ENCODE measurements around the gene CPNE5.
"Not testable (repeated sequence)": the region's sequence is repeated elsewhere in the genome, so short reads cannot be mapped to it uniquely, and the experiment has no call there.

The CPNE5 gene

DNA sequence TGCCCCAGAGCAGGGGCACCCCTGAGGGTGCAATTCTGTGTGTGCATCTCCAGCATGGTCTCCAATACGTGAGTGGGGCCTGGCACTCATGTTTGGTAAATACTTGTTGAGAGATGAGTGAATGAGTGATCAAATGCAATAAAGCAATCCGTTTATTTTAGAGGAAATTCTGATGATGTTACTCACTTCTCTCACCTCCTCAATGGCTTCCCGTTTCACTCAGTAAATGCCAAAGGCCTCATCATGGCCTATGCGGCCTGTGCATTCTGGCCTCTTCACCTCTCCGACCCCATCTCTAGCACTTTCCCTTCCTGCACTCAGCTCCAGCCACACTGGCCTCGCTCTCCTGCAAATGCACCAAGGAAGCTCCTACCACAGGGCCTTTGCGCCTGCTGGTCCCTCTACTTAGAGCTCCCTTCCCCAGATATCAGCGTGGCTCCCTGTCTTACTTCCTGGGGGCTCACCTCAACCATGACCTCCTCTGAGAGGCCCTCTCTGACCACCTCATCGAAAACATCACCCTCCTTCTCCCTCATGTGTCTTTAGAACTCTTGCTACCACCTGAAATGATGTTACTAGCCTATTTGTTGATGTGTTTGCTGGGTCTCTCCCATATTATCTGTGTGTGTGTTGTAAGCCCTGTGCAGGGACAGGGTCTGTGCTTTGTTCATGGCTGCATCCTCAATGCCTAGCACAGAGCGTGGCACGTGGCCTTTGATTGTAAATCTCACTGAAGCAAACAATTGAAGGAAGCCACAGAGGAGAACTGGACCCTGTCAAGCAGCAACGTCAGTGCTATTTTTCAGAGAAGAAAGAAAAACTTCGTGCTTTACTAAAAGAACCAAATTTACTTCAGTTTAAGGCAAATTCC is 99.1 kb downstream of the CPNE5 start:
- no peak for DNase-seq

DNA sequence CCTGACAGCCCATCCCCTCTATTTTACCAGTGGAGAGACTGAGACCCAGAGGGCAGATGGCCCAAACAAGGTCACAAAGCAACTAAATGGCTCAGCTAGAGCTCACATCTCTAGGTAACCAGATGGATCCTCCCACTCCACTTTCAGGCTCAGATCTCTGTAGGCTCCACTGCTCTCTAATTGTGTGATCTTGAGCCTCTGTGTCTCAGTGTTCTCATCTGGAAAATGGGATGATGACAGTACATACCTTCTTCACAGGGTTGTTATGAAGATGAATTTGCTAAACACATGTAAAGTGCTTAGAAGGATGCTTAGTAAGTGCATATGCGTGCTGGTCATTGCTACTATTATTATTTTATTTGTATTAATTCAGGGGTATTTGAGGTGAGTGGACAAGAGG is 101.1 kb downstream of the CPNE5 start:
- DNase-seq: no peak

DNA sequence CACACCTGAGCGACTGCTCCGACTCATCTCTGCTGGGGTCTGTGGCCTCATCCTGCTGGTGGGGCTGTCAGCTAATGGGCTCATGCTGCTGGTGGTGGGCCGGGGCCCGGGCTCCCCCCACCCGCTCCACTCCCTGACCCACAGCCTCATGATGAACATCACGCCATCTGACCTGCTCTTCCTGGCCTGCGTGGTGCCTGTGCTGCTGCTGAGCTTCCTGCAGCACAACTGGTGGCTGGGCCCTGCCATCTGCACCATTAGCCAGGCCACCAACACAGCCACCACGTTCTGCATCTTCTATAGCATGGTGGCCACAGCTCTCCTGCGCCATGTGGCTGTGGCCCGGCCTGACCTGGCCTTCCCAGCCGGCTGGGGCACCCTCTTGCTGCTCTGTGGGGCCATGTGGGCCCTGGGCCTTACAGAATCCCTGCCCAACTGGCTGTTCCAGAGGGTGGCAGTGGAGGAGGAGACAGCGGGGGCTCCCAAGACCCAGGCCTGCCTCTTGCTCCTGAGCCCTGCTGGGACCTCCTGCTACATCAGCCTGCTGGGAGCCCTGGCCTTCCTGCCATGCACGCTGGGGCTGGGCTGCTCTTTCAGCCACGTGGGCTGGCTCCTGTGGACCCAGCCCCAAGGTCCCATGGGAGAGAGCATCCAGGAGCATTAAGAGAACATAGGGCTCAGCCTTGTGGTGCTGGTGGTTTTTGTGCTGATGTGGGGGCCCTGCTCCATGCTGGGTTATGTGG is 102.0 kb downstream of the CPNE5 start:
- DNase-seq: no peak

DNA sequence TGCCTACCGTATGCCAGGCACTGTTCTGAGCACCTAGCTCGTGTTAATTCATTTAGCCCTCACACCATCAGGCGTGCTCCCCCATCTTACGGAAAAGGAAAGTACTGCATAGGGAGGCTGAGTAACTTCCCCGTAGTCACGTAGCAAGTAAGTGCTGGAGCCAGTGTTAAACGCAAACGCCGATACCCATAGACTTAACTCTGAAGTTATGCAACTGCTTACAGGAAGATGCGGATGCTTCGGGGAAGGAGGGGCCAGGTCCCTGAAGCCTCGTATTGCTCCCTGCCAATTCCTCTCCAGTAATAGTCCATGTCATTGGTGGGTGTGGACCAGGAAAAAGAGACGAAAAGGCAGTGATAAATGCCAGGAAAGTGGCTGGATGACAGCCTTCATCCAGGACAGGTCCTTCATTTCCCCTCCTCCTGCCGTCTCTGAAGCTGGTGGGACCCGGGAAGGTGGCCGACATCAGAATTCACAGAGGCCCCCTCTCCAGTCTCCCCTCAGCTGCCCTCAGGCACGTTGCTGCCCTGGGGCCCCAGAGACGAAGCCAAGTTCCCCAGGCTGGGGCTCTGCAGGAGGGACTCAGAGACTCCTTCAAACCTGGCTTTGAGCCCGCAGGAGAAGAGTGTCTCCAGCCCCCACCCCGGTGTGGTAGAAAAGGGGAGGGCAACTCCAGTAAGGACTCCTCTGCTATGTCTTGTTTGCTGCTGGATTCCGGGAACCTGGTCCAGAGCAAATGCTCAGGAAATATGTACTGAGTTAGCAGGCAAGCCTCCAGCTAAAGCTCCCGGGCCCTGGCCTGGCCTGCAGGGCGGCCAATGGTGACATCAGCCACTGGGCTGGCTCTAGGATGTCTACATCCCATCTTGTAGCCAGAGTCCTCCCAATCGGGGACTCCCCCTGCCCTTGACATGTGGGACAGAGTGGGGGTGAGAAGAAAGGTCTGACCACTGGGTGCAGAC is 103.9 kb downstream of the CPNE5 start:
- no peak for DNase-seq

DNA sequence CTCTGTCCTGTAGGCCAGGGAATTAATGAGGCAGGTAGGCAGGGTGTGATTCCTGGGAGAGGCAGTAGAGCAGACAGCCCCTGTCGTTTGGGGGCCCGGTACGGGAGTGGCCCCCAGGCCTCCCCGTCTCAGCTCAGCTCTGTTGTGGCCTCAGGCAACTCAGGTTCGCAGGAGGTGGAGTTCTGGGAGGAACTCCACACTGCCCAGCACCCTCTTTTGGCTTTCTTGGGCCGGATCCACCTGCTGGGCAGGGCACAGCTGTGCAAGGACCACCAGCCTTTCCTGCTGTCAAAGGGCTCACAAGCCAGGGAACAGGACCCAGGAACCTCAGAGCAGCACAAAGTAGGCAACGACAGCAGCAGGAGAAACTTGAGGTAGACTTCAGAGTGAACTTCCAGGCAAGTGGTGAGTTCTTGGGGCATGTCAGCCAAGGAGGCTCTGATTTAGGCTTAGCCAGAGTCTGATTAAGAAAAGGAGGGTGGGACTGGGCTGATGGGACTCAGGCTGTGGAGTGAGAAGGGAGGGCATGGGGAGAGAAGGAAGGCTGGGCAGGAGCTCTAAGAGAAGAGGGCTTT is 104.7 kb downstream of the CPNE5 start:
- no peak for DNase-seq

DNA sequence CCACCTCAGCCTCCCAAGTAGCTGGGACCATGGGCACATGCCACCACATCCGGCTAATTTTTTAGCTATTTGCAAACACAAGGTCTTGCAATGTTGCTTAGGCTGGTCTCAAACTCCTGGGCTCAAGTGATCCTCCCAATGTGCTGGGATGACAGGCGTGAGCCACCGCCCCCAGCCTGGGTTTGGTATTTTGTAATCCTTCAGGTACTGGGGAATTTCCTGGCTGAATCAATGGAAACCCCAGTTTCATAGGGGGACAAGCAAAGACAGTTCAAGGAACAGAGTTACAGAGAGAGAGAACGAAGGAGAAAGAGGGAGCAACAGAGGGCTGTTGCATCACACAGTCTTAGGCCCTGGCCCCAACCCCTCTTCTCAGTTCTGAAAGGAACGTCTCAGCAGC is 105.9 kb downstream of the CPNE5 start:
- no peak for DNase-seq

DNA sequence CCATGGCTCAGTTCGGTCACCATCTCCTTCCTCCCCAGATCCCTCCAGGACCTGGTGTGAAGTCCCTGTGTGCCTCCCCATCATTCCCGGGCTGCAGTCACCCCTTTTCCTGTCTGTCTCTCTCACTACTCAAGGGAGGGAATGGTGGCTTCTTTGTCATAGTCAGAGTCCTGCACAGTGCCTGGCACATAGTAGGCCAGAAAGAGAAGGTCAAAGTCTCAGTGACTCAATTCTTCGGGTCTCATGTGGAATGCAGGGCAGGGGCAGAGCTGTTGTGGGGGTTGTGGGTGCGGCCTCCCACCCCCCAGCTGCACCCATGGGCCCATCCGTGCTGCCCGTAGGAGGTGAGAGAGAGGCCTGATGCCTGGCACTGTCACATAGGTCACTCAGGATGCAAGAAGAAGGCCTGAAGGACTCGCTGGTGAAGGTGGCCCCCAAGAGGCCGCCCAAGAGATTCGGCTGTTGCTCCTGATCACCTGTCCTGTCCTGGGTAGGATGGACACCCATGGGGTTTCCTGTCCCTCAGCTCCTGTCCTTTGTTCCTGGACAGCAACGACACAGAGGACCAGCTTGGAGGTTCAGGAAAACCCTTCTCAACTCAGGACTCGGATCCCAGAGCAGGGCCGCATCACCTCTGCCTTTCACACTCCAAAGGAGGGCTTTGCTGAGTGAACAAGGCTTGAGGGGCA is 107.5 kb downstream of the CPNE5 start:
- DNase-seq: no peak

DNA sequence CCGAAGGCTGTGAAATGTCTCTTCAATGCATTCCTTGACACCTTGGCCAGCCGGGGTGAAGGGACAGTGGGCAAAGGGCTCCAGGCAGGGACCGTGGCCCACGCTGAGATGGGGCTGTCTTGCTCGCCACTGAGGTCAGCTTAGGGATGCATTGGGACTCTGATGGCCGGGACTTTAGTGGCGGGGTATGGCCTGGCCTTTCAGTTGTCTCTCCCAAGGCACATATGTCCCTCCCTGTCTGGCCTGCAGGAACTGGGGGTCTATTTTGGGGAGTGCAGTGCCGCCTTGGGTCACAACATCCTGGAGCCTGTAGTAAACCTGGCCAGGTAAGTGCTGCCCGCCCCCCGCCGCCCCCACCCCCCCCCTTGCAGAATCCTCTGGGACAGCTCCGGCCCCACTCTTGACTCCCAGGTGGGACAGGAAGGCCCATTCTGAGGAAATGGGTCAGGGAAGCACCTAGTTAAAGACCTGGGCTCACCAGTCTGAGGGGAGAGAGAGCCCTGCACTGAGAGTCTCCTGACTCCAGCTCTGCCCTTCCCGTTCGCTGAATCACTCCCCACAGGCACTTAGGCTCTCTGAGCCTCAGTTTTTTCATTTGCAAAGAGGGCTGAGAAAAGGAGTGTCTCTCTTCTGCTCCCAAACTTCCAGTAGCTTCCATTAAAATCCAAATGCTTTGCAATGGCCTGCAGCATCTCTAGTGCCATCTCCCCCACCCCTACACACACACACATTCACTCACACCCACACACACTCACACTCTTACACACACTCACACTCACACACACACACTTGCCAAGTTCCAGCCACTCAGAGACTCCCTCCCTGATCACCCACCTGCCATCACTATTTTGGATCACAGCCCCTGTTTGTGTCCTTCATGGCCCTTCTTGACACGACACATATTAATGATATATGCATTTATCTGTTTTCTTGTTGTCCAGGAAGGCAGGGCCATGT is 108.5 kb downstream of the CPNE5 start:
- DNase-seq: no peak

DNA sequence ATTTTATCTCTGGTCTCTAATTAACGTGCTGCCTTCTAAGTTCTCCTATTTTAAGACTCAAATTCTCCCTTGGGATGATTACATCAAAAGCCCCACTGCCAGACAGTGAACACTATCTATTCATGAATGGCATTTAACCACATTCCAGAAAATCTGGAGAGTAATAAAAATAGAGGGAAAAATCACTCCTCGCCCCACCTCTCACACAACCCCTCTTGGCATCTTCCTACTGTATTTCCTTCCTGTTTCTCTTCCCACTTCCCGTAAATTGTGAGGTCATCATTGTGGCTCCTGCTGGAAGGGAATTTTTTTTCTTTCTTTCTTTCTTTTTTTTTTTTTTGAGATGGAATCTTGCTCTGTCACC is 110.1 kb downstream of the CPNE5 start:
- DNase-seq: no peak

DNA sequence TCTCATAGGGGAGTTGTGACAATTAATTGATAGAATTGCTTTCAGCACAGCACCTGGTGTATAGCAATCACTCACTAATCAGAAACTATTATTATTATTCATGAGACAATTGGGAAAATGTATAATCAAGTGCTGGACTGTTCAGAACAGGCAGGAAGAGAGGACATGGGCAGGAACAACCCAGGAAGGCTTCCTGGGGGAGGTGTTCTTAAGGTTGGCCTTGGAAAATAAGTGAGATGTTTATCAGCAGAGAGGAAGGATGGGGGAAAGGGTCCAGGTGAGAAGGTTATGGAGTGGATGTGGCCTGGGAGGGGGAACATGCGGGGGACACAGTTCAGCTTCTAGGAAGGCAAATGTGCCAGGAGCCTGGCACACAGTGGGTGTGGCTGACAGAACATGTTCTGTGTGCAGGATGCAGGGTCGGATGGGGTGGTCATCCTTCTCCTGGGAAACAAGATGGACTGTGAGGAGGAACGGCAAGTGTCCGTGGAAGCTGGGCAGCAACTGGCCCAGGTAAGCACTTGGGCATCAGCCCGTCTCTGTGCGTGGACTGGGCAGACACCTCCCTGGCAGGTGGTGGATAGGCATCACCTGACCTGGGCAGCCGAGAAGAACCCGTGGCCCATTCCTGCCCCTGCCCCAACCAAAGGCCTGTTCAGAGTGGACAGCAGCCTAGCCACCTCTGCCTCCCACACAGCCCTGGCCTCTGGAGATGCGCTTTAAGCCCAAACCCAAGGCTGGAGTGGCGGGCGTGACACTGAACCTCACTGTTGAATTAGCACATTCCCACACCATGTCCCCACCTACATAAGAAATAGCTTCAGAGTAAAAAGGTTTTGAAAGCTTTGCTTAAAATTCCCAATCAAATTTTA is 110.7 kb downstream of the CPNE5 start:
- DNase-seq: no peak

DNA sequence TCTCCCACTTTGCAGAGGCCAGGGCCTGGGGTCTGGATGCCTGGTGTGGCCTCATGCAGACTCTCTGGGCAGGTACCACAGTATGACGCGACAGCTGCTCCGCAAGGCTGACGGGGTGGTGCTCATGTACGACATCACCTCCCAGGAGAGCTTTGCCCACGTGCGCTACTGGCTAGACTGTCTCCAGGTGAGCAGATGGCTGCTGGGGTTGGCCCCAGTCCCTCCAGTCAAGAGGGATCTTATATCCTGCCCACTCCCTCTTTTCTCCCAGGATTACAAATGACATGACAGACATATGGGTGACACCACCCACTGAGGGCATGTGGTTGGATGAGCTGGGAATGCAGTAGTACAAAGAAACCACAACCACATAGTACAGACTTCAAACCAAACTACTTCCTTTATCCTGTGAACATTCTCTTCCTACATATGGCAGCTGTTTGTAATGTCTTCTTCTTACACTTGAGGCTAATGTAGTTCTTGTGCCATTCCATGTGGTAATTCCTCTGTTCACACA is 111.7 kb downstream of the CPNE5 start:
- no peak for DNase-seq

DNA sequence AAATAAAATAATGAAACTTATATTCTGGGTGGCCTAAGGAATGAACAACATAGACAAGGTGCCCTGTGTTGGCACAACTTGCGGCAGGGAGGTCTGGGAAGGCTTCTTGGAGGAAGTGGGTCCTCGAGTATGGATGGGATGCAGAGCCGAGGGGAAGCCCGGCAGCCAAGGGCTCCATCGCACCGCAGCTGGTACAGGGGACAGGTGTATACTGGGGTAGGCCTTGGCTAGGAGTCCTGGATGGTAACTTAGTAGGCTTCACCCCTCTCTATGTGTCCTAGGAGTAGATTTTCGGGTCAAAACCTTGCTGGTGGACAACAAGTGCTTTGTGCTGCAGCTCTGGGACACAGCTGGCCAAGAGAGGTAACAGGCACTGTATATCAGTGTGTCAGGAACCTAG is 113.7 kb downstream of the CPNE5 start:
- no peak for DNase-seq

DNA sequence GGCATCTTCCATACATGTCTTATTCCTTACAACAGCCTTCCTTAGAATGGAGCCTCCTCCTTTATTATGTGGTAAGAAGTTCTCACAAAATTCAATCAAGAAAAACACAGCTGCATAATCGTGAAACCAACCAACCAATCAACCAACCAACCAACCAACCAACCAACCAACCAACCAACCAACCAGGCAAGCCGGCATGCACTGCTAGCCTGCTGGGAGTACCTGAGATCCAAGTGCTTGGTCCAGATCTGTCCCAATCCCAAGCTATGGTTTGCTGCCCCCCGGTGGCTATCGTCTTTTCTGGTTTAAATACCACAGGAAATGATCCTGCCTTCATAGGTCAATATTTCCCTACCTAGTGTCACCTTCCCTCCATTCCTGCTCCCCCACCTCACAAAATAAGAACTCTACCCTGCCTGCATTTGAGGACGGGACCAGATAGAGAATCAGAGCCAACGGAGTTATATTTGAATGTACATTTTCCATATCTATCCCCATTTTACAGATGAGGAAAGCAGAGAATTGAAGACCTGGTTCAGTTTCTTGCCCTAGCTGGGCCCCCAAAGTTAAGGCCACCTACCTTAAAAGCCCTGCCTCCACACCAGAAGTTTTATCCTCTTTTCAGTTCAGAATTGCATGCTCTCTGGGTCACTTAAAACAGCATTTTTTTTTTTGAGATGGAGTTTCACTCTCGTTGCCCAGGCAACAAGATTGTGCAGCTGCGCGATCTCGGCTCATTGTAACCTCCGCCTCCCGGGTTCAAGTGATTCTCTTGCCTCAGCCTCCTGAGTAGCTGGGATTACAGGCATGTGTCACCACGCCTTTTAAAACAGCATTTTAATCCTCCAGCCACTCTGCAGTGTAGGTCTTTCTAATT is 114.5 kb downstream of the CPNE5 start:
- DNase-seq: peak; percentile 81

DNA sequence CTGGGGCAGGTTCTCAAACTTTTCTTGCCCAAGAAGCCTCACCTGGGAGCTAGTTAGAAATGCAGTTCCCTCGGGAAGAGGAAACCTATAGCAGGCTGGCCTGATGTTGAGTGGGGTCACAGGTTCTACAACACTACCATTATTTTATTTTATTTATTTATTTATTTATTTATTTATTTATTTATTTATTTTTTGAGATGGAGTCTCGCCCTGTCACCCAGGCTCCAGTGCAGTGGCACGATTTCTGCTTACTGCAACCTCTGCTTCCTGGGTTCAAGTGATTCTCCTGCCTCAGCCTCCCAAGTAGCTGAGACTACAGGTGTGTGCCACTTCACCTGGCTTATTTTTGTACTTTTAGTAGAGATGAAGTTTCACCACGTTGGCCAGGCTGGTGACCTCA is 115.3 kb downstream of the CPNE5 start:
- not testable (repeated sequence) for DNase-seq

DNA sequence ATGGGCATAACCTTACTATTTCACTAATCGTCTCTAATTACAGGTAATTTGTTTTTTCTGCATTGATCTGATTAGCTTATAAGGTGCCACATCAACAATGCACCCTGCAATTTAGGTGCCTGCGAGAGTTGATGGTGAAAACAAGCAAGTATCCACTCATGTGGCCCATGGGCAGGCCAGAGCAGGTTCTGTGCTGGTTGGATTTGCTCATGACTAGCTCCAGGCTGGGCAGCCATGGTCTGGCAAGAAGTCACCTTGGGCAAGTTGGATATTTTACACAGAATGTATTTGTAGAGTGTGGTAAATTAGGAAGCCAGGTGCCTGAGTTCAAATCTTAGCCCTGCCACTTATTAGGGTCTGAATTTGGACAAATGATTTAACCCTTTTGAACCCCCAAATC is 116.4 kb downstream of the CPNE5 start:
- no peak for DNase-seq

DNA sequence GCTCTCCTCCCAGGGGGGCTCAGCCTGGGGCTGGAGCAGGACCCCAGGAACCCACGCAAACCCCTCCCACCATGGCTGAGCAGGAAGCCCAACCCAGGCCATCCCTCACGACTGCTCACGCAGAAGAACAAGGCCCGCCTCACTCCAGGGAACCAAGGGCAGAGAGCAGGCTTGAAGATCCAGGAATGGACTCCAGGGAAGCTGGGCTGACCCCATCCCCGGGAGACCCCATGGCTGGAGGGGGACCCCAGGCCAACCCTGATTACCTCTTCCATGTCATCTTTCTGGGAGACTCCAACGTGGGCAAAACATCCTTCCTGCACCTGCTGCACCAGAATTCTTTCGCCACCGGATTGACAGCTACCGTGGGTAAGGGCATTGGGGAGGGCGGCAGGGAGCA is 116.9 kb downstream of the CPNE5 start:
- no peak for DNase-seq

DNA sequence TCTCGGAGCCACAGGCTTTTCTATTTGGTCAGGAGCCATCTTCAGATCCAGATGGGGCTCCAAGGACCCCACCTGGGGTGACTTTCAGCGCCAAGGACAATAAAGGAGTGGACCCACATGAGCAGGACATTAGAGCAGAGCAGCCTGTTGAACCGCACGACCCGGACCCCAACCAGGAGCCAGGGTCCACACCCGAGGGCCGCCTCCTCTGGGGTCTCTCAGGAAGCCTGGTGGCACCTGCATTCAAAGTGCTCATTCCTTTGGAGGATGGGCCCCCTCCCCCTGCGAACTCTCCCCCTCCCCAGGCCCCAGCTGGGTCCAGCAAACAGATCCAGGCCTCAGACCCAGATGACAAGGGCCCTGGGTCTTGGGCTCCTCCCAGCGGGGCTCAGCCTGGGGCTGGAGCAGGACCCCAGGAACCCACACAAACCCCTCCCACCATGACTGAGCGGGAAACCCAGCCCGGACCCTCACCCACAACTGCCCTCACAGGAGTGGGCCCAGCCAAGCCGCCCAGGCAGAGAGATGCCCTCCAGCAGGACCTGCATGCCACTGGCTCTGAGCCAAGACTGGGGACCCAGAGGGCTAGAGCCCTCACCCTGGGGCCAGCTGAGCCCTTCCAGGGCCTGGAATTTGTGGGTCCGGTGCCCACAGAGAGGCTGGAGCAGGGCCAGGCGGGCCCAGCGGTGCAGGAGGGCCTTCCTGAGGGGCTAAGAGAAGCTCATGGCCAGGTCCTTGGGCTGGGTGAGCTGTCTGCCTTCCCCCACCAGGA is 117.7 kb downstream of the CPNE5 start:
- DNase-seq: no peak
